Gastroesophageal sphincter (tissue), 3 donors: ENCODE results near the gene ESR1.
"Not testable (repeated sequence)": the region's sequence is repeated elsewhere in the genome, so short reads cannot be mapped to it uniquely, and the experiment has no call there.

Source experiments
- CTCF ChIP-seq, 4 experiments: fragments of 200-600 bp in 2 of 4; fragments of 450-650 bp in 2 of 4; sonication (generic) in 1 of 4; IDR thresholded peaks; one replicate each; pipeline ENCODE4 v1.5.1; 2017 to 2019; ENCODE audit warnings: antibody characterized with exemption in 4 of 4, mild to moderate bottlenecking in 2 of 4, moderate library complexity in 2 of 4
- EP300 ChIP-seq: sonication (generic); formaldehyde crosslinking; IDR thresholded peaks from one replicate; pipeline ENCODE4 v1.6.1; 2017; ENCODE audit warnings: antibody characterized with exemption, mild to moderate bottlenecking
- POLR2A ChIP-seq, 2 donors: fragments of 450-650 bp; IDR thresholded peaks; one replicate each; pipeline ENCODE4 v1.6.1; 2017; ENCODE audit warnings: antibody characterized with exemption in 2 of 2, mild to moderate bottlenecking in 2 of 2, moderate library complexity in 1 of 2

GRCh38 chr6:151867361-151867869, 59.9 kb downstream of the ESR1 start:
- not testable (repeated sequence) for TF ChIP-seq CTCF (IDR thresholded peaks at IDR 0.05); POLR2A (IDR thresholded peaks at IDR 0.05); EP300
